Smooth muscle cell of trachea (primary cell): ENCODE results near the gene ARMC5. TPM values are rescaled to one million over a fixed set of nuclear protein-coding genes. Genes with fewer than 3 reads are reported as not detected.

Source experiments
- total RNA-seq: library from RNA; depleted of rRNA; stranded (reverse); fragments of >200 nt; gene quantifications from 2 replicates; pipeline ENCODE4 v1.2.1, GENCODE V29; 2014

Gene ARMC5, protein sequence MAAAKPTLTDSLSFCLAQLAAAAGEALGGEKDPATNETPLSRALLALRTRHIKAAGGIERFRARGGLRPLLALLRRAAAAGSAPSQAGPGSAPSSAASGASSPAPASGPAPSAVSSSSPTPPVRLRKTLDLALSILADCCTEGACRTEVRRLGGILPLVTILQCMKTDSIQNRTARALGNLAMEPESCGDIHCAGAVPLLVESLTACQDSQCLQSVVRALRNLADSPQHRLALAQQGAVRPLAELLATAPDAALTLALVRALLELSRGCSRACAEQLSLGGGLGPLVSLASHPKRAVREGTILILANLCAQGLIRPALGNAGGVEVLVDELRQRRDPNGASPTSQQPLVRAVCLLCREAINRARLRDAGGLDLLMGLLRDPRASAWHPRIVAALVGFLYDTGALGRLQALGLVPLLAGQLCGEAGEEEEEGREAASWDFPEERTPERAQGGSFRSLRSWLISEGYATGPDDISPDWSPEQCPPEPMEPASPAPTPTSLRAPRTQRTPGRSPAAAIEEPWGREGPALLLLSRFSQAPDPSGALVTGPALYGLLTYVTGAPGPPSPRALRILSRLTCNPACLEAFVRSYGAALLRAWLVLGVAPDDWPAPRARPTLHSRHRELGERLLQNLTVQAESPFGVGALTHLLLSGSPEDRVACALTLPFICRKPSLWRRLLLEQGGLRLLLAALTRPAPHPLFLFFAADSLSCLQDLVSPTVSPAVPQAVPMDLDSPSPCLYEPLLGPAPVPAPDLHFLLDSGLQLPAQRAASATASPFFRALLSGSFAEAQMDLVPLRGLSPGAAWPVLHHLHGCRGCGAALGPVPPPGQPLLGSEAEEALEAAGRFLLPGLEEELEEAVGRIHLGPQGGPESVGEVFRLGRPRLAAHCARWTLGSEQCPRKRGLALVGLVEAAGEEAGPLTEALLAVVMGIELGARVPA
- 8.9 and 12.6 TPM in 2 replicates for total RNA-seq

DNA sequence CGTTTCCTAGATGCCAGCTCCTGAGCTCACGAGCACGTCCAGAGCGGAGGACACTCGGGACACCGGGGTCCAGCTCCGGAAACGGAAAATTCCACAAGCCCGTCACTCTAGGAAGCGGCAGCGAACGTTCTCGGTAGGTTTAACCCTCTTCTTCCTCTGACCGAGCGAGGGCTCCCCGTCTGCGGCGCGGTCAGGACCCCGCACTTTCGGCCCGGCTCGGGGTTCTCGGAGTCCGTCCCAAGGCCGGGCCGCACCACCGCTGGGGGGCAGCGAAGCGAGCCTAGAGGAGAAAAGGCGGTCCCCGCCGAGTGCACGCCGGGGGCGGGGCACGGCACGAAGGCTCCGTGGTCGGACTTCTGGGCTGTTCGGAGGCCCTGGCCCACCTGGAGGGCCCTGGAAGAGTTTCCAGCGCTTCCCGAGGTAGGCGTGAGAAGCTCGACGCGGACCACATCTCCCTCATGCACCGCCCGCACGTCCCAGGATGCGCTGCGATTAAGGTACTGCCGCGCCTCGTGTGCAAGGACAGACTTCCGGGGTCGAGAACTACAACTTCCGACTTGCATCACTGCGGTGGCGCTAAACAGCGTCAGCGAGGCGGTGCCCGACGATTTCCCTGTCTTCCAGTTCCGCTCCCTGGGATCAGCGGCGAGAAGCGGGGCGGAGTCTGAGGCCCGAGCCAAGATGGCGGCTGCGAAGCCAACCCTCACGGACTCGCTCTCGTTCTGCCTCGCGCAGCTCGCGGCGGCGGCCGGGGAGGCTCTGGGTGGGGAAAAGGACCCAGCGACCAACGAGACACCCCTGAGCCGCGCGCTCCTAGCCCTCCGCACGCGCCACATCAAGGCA, at the start of gene ARMC5:
Gene ARMC5, plus strand, starts transcription at position 658 of the 843 bp plus-strand sequence. Its CDS starts 24 bp downstream, at position 682.

DNA sequence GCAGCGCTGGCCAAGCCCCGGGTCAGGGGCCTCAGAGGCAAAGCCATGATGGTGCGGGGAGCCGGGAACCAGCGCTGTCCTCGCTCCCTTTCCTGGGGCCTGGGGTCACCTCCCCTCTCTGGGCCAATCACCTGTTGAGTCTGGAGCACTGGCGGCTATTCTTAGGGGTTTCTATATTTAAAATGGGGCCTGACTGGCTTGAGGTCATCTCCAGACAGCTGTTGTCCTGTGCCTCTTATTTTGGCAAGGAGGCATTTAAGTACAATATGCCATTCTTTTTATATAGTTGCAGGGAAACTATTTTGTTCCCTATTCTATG, 31.1 kb upstream of the ARMC5 start, which contains the start of gene COX6A2:
Gene COX6A2, minus strand, starts transcription at position 82 of the 319 bp plus-strand sequence. Its CDS starts 35 bp downstream, at position 47.

DNA sequence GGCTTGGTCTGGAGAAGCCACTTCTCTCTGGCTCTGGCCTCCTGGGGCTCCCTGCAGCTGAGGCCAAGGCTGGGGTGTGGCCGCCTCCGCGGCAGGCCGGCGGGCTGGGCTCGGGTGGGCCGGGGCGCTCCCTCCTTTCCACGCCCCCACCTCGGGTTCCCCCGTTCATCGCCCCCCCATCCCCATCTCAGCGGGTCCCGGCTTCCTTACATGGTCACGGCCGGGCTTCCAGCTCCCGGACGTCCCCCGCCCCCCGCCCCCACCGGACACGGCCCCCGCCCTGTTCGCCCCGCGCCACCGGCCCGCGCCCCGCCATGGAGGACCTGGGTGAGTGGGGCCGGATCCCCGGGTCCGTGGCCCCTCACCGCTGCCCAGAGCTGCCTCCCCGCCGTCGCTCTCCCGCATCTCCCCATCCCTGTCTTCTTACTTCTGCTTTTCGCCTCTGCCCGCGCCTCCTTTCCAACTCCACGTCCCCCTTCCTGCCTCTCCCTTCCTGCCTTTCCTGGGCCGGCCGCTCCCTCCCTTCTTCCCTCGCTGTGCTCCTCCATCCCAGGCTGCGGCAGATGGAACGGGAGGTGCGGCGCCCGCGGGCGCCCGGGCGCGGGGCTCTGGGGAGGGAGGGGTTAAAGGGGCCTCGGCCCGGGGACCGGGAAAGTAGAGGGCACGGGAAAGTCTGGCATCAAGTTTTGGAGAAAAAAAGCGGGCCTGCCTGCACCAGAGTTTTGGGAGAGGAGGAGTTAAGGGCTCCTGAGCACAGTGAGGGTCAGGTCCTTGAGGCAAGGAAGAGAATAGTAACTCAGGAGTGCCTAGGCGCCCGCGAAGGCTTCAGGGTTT, 12.8 kb downstream of the ARMC5 start, which contains the start of gene TGFB1I1:
Gene TGFB1I1, plus strand, starts transcription at position 278 of the 834 bp plus-strand sequence. Its CDS starts 37 bp downstream, at position 315.

DNA sequence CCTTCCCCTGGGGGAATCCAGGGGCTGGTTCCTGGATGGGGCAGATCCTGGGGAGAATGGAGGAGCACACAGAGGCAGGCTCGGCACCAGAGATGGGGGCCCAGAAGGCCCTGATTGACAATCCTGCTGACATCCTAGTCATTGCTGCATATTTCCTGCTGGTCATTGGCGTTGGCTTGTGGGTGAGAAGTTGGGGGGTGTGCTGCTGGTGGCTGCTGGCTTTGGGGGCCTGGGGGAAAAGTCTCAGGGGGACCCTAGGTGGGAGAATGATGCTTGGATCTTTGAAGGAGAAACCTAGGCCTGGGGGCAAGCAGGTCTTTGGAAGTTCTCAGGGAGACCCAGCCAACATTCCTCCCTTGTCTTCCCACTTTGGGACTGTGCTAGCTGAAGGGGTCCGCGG, 23.8 kb downstream of the ARMC5 start, which contains the start of gene SLC5A2:
Gene SLC5A2, plus strand, starts transcription at position 43 of the 400 bp plus-strand sequence. Its CDS starts 14 bp downstream, at position 57.

DNA sequence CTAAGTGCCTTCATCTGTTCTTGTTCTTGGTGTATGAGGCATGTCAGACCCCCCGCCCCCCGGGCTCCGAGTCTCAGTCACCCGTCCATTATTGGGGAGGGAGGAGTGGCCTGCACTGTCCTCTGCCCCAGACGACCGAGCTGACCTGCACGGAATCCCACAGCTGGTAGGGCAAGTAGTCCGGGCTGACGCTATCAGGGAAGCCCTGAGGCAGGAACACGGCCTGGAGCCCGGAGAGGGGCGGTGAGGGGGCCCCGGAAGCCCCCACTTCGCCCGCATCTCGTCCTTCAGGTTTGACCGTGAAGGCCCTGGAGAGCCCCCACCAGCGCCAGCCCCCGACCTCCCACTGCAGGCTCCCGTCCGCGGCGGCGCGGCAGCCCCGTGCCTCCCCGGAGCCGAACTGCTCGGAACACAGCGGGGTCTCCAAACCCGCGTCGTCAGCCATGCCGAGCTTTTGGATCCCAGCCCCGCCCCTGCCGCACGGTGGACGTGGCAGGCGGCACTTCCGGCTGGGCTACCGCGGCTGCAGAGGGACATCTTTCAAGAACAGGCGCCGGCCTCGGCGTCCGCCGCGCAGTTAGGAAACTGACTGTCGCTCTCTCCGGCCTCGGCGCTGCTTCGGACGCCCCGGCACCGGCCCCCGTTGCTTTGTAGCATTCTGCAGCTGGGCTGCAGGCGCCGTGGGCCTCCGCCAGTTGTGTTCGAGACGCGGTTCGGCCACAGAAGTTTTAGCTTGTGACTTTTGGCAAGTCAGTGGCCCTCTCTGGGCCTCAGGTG, 48.8 kb downstream of the ARMC5 start, which contains the start of gene RUSF1:
Gene RUSF1, minus strand, starts transcription at position 463 of the 777 bp plus-strand sequence. Its CDS starts 18 bp downstream, at position 445.

Other genes with a start within 250 kb of the ARMC5 start
- gene TRIM72, start 245.4 kb upstream of the ARMC5 start, total RNA-seq: not detected in 2 replicates
- gene PYDC1, start 242.4 kb upstream of the ARMC5 start, total RNA-seq: not detected in 2 replicates
- not detected in 2 replicates for gene ITGAM, start 199.5 kb upstream of the ARMC5 start, total RNA-seq
- gene ITGAX, start 104.3 kb upstream of the ARMC5 start, total RNA-seq: 0.15 and 0.17 TPM in 2 replicates
- not detected in 2 replicates for gene ITGAD, start 66.2 kb upstream of the ARMC5 start, total RNA-seq
- gene COX6A2, start 31.1 kb upstream of the ARMC5 start, total RNA-seq: not detected in 2 replicates
- gene ZNF843, start 16.7 kb upstream of the ARMC5 start, total RNA-seq: 0.15 and 0.99 TPM in 2 replicates
- 51.1 and 51.6 TPM in 2 replicates for gene TGFB1I1, start 12.7 kb downstream of the ARMC5 start, total RNA-seq
- under 0.01 and 0.15 TPM in 2 replicates for gene SLC5A2, start 23.6 kb downstream of the ARMC5 start, total RNA-seq
- gene RUSF1, start 48.9 kb downstream of the ARMC5 start, total RNA-seq: 73.3 and 87.7 TPM in 2 replicates
- not detected in 2 replicates for gene AHSP, start 68.4 kb downstream of the ARMC5 start, total RNA-seq